GM18502 (cell line): ENCODE measurements around the gene ARL2.
A peak's percentile ranks its signal among the peaks of the same experiment; 100 is the strongest.
"Not testable (repeated sequence)": the region's sequence is repeated elsewhere in the genome, so short reads cannot be mapped to it uniquely, and the experiment has no call there.

Source experiments
- ATAC-seq: cut with Tn5 transposase; IDR thresholded peaks from one replicate; pipeline ENCODE4 v1.9.1; 2021; ENCODE audit warnings: mild to moderate bottlenecking; ENCODE audit not compliant: unreplicated experiment, poor library complexity

ARL2 gene

DNA sequence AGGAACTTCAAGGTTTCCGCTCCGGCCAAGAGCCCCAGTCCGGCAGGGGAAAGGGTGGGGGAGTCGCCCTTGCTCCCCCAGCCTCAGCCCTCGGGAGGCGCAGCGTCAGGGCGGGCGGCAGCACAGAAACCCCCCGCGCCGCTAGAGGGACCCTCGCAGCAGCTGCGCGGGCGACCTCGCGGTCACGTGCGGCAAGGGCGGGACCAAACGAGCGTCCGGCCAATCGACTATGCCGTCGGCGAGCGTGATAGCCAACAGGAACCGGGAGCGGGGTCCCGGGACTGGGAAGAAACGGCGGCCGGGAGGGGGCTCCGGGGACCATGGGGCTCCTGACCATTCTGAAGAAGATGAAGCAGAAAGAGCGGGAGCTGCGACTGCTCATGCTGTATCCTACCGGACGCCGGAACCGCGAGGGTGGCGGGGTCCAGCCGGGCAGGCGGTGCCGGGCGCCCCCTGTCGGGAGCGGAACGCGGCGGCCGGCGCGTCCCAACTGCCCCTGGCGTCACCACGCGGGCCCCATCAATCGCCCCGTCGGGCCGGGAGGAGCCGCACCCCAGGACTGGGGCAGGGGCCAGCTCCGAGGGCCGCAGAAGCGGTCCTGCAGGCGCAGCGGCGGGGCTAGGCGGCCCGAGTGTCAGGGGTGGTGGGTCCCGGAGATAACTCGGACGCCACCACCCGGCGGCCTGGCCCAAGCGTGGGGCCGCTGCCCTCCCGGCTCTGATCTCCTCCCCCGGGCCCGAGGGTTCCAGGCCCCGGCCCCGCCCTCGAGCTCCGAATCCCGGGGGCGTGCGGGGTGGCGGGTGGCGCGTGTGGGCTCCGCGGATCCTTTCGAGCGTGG, at the start of gene ARL2:
Gene ARL2, plus strand, starts transcription at position 273 of the 838 bp plus-strand sequence. Its CDS starts 48 bp downstream, at position 321.
- ATAC-seq: peak; percentile 77

DNA sequence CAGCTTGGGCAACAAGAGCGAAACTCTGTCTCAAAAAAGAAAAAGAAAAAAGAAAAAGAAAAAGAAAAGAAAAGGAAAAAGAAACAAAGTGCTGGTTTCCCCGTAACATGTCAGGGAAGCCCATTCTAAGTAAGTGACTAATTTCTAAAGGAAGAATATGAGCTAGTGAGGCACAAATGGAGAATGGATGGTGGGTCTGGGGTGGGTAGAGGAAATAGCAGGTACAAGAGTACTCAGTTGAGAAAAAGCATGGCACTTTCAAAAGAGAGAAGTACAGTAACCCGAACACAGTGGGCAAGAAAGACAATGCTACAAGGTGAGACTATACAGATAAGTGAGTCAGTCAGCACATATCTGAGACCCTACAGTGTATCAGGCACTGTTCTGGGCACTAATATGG, 46.6 kb upstream of the ARL2 start:
- ATAC-seq: no peak

DNA sequence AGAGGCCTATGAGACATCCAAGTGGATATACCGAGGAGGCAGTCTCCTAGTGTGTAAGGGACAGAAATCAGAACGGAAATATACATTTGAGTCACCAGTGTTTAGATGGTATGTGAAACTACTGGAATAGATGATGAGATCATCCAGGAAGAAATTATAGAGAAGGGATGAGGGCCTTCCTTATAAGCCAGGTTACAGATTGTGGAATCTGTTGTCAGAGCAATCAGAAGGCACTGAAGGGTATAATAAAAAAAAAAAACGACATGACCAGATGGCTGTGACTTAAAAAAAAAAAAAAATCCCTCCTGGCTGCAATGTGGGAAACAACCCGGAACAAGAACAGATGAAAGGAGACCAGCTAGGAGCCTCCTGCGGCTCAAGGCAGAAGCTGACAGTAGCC, 44.8 kb upstream of the ARL2 start:
- no peak for ATAC-seq

DNA sequence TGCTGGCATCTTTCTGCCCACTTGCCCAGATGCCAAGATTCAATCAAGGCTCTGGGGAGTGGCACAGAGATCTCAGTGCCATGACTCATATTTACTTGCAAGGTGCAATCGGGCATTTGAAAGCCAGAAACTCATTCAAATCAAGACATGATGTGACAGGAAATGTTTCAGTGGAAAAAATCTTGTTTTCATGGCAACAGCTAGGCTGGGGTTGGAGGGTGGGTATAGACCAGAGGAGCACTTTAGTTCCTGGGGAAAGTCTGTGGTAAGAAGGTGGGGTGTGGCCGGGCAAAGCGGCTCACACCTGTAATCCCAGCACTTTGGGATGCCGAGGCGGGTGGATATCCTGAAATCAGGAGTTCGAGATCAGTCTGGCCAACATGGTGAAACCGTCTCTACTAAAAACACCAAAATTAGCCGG, 43.2 kb upstream of the ARL2 start:
- ATAC-seq: no peak

DNA sequence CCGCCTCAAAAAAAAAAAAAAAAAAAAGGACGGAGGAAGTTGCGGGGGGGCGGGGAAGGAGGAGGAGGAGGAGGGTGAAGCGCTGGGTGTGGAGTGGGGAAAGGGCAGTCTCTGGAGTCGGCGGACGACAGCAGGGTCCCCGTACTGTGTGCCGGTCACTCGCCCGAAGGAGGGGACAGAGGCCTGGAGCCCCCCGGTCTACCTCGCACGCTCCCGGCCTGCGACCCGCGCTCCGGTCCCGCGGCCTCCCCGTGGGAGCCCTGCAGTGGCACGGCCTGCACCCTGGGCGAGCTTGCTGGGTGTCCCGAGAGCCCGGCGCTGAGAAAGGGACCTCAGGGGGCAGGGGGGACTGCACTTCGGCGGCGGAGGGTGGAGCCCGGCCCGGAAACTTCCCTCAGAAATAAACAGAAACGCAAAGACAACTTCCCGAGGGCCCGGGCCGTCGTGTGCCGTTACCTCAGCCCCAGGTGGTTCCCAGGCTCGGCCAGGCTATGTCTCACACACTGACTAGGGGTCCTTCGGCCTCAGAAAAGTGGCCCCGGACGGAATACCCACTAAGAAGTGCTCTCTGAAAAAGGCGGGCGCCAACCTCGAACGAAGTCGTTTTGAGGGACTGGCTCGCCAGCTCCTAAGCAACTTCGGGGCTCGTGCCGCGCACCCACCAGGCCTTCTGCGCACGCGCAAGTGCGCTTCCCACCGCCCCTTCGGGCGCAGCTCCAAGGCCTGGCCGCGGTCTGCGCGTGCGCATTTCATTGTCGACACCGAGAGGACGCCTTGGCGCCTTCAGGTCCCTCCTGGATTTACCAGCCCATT, 42.3 kb upstream of the ARL2 start, which contains the start of gene MAJIN:
Gene MAJIN, minus strand, starts transcription at position 688 of the 813 bp plus-strand sequence. CDS start 12,703 bp downstream, outside the sequence.
- no peak for ATAC-seq

DNA sequence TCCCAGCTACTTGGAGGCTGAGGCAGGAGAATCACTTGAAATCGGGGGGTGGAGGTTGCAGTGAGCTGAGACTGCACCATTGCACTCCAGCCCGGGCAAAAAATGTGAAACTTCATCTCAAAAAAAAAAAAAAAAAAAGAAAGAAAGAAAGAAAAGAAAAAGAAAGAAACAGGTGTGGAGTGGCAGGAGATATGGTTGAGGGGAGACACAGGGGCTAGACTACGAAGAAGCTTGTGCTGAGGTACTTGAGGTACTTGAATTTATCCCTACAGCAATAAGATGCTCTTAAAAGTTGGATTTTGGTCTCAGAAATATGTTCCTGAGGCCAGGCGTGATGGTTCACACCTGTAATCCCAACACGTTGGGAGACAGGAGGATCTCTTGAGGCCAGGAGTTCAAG, 39.8 kb upstream of the ARL2 start:
- no peak for ATAC-seq

DNA sequence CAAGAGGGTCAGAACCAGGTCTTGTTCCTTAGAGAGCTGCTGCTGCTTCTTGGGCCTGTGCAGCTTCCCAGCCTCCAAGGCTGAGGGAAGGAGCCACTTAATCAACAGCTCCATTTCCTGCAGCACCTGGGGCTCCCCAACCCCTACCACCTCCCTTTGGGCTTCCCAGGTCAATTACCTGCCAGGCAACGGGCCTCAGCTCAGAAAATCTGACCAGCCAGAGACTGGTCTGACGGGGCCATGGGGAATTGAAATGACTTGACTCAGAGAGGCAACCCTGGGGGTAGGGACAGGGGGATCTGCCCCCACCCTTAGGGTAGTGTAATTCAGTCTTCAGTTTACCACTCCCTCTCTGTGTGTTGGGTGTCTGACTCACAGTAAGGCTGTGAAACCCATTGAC, 37.3 kb upstream of the ARL2 start:
- ATAC-seq: no peak

DNA sequence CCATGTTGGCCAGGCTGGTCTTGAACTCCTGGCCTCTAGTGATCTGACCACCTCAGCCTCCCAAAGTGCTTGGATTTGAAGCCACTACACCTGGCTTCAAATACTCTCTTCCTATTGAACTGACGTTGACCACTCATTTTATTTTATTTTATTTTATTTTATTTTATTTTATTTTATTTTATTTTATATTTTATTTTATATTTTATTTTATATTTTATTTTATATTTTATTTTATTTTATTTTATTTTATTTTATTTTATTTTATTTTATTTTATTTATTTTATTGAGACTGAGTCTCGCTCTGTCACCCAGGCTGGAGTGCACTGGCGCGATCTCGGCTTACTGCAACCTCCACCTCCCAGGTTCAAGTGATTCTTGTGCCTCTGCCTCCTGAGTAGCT, 30.6 kb upstream of the ARL2 start:
- ATAC-seq: not testable (repeated sequence)

DNA sequence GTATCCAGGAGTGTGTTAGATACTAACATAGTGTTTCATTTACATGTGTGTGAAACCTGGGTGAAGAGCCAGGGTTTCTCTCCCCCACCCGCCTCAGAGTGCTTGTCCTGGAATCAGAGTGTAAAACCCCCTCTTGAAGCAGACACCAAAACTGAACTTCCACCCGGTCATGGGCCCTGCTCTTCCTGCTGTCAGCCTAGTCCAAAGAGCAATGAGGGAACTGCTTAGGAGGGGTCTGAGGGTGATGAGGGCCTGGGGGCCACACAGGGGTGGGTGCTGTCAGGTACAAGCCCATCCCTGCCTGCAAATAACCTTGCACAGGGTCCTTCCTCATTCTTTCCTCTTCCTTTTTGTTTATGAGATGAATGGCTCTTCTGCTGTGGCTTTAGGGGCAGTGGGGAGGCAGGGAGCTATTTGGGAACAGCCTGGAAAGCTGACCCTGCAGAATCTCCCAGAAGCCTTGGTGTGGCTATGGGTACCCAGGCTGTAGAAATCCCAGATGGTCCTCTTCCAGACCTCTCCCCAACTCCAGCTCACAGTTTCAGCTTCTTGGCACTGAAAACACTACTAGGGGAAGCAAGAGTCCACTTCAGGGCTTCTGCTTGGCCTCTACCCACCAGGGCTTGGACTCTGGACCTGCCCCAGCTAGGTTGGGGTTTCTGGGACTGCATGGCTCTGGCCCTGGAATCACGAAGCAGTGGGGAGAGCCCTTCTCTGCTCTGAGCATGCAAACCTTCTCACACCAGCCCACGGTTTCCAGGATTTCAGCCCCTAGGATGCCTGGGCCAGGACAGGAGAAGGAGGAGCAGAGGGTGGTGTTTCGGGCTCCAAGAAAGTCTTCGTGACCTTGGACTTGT, 25.7 kb upstream of the ARL2 start:
- no peak for ATAC-seq

DNA sequence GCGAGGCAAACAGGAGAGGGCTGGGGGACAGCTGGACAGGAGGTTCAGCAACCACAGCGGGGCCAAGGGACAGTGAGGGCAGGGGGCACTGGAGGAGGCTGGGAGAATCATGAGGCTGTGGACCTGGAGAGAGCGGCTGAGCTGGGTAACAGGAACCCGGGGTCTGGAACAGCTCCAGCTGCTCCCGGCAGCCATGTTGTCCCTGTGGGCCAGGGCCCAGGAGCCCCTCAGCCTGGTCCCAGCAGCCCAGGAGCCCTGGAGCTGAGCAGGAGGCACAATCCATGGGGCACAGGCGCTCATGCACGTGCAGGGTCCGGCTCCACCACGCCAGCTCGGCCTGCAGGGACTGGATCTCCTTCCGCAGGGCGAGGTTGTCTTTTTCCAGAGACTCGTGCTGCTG, 24.5 kb upstream of the ARL2 start:
- ATAC-seq: no peak

DNA sequence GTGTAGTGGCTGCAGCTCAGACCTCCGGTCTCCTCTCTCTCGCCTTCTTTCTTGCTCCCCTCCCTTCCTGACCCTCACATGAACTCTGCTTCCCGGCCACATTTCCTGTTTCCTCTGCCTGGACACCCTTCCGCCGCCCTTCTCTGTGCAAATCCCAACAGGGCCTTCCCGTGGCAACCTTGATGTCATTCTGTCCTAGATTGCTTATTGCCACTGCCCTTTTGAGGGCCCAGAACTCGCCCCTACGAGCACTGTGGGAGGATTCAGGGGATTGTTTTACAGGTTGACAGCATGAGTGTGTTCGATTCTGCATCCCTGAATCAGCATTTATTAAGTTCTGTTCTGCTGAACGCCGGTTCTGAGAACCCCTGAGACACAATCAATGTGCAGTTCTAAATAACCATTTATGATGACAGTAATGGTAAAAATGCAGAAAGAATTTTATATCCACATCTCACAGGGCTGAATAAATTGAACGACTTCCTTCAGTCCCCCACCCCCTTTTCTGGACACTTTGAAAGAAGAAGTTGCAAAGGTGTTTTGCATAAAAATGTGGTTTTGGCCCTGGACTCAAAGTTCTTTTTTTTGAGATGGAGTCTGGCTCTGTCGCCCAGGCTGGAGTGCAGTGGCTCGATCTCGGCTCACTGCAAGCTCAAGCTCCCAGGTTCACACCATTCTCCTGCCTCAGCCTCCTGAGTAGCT, 23.6 kb upstream of the ARL2 start:
- no peak for ATAC-seq

DNA sequence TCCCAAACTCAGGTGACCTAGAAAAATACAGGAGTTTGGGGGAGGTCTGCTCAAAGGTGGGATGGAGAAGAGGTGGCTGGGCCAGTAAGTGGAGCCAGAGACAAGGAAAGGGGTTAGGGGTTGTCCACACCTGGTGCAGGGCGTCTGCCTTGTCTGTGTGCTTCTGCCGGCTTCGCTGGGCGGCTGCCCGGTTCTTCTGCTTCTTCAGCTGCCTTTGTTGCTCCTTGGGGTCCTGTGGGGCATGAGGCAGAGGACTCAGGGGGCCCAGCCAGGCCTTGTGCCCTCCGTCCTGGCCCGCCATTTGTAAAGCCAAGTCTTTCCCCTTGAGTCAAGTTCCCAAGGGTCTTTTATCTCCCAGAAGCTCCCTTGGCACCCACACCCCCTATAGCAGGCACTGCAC, 19.6 kb upstream of the ARL2 start:
- ATAC-seq: no peak

DNA sequence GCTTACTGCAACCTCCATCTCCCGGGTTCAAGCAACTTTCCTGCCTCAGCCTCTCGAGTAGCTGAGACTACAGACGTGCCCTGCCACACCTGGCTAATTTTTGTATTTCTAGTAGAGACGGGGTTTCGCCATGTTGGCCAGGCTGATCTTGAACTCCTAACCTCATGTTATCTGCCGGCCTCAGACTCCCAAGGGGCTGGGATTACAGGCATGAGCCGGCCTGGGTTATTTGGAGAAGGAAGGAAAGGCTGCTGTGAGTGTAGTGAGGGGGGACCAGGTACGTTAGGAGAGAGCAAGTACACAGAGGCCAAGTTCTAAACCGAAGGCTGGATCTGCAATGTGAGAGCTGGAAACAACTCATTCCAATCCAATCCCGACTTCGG, 17.6 kb upstream of the ARL2 start:
- no peak for ATAC-seq

DNA sequence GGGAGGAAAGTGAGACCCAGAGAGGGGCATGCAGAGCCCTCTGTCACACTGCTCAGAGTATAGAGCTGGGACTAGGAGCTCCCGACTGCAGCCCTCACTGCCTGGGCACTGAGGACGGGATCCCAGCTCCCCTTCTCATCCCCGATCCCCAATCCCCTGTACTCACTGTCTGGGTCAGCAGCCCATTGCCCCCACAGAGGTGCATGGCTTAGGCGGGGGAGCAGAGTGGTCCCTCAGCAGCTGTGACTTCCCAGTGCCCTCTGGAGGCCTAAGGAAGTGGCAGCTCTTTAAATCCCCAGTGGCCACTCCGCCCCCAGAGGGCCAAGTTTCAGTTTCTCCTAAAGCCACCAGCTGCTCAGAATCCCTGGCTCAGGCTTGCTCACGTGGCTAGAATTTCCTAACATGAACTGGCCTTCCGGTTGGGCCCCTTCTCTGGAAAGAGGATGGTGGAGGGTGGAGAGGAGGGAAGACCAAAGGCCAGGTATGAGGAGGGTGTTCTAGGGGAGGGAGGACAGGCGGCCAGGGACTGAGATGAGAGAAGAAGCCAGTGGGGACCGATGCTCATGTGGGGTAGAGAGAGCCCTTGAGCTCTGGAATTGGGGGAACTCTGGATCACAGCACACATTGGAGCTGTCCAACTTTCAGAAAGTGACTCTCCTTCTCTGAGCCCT, 17.1 kb upstream of the ARL2 start, which contains the start of gene BATF2:
Gene BATF2, minus strand, starts transcription at position 262 of the 671 bp plus-strand sequence. Its CDS starts 57 bp downstream, at position 205.
- ATAC-seq: no peak

DNA sequence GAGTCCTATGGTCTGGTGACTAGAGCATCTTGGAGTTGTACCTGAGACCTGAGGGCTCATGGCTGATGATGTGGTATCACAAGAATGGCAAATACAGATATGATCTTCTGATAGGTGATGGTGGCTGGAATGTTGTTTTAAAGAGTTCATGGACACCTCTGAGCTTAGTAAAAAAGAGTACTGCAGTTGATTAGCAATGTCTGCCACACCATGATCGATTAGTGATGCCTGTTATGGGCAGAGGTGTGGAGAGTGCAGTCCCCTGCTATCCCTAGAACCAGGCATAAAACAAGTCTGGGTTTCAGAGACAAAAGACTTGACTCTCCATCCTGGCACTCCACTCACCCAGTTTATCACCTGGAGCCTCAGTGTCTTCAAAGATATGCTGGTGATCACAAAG, 15.8 kb upstream of the ARL2 start:
- ATAC-seq: no peak

DNA sequence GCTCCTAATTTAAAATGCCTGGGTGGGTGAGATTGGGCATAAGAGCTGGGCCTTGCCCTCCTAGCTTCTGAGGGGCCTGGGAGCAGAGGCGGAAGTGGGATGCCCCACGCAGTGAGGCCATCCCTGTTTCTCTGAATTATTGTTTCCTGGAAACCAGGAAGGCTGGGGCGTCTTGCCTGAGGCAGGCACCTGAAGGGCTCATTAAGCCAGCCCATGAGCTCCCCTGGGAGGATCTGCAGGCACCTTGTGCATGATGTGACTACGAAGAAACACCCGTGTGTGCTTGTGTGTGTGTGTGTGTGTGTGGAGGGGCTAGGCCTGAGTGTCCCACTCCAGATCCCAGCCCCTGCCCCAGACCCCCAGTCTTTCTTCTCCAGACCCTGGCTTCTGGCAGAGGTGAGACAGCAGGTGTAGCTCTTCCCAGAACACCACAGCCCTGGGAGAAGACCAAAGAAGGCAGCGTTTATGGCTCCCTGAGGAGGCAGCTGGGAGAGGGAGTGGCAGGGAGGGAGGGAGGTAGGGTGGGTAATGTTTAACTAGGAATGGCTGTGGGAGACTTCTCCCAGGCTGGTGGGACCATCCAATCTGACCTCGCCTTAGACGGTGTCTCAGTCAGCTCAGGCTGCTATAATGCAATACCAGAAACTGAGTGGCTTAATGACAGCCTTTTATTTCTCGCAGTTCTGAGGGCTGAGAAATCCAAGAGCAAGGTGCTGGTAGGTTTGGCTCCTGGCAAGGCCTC, 15.1 kb upstream of the ARL2 start:
- ATAC-seq: no peak

DNA sequence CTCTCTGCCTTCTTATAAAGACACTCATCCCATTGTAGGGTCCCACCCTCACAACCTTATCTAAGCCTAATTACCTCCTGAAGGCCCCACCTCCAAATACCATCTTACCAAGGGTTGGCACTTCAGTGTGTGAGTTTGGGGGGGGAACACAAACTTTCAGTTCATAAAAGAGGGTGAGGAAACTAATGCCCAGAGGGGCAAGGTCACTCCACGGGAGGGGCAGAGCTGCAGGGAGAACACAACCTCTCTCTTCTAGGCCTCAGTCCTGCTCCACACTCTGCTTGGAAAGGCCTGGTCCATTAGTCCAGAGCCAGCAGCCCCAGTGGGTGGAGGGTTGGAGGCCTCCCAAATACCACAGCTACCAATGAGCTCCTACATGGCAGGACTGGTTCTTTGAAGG, 14.5 kb upstream of the ARL2 start:
- ATAC-seq: no peak

DNA sequence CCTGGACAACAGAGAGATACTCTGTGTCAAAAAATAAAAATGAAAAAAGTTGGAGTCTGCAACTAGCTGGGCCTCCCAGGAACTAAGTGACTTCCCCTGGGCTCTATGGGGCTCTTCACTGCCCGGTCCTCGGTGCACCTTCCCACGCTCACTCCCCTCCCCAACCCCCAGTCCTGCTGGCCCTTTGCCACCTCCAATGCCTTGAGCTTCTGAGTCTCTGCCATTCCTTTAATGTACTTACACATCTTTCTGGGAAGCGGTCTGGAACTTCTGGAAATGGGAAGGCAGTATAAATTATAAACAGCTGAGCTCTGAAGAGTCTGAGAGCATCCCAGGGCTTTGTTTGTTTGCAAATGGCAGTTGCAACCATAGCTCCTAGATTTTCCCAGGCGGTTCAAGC, 11.3 kb upstream of the ARL2 start:
- ATAC-seq: no peak

DNA sequence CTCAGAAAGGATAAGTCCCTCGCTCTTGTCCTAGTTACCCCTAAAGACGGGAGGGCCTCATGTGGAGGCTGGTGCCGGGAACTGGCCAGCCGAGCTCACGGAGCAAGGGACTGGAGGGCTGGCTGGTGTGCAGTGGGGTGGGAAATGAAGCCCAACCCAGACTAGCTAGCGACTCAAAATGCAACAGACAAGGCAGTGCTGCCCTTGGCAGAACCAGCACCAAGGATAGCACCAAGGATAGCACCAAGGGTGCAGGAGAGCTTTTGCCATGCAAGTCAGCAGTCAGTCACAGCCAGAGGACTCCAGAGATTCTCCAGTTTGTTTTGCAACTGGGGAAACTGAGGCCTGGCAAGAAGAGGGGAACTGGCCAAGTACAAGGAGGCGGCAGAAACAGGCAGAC, 10.7 kb upstream of the ARL2 start:
- ATAC-seq: no peak
